ENCODE results near the gene FALEC. TPM values are rescaled to one million over a fixed set of nuclear protein-coding genes. Genes with fewer than 3 reads are reported as not detected.

The FALEC gene
- total and polyA plus RNA-seq, 9 of the 15 experiments (the other 6 are each of a cell fraction or from before 2014, with no cell fraction given) = 0.15 to 1.8 (median 0.53) TPM; not detected in 5

GRCh38 chr1:150572918-150573647 lies 57.5 kb downstream of the FALEC start (continued):
- TF ChIP-seq BRF1 (IDR thresholded peaks at IDR 0.05; ENCODE audit: borderline replicate concordance, extremely low read depth, insufficient read length) = no peak
- no peak for TF ChIP-seq ZBTB11 (CRISPR knock-in tag; IDR thresholded peaks at IDR 0.05)
- peak; percentile 19 for TF ChIP-seq TAF1 (IDR thresholded peaks at IDR 0.05; ENCODE audit: control insufficient read depth, extremely low read depth, insufficient read depth, low read length, severe bottlenecking)
- no peak for TF ChIP-seq RBM15 (IDR thresholded peaks at IDR 0.05; ENCODE audit: insufficient read depth, low read length)
- TF ChIP-seq ZNF263 (CRISPR knock-in tag; IDR thresholded peaks at IDR 0.05; ENCODE audit: borderline replicate concordance) = no peak
- TF ChIP-seq XRCC4 (IDR thresholded peaks at IDR 0.05; ENCODE audit: extremely low read depth, insufficient read depth, insufficient read length) = no peak
- TF ChIP-seq ERF (CRISPR knock-in tag; IDR thresholded peaks at IDR 0.05) = peak; percentile 61
- TF ChIP-seq KDM5B (IDR thresholded peaks at IDR 0.05; ENCODE audit: insufficient replicate concordance, low read depth, low read length) = peak; percentile 31
- TF ChIP-seq MYBL2 (IDR thresholded peaks at IDR 0.05; ENCODE audit: low read depth) = no peak
- no peak for TF ChIP-seq MYBL2 (CRISPR knock-in tag; IDR thresholded peaks at IDR 0.05; ENCODE audit: borderline replicate concordance)
- TF ChIP-seq EHMT2 (IDR thresholded peaks at IDR 0.05) = no peak
- TF ChIP-seq RBM39 (optimal IDR thresholded peaks at IDR 0.05; ENCODE audit: low read depth, low read length) = no peak
- TF ChIP-seq ZBTB1 (CRISPR knock-in tag; IDR thresholded peaks at IDR 0.05; ENCODE audit: borderline replicate concordance, low read depth) = no peak
- no peak for TF ChIP-seq MTA1 (IDR thresholded peaks at IDR 0.05; ENCODE audit: borderline replicate concordance)
- no peak for TF ChIP-seq PHF21A (IDR thresholded peaks at IDR 0.05; ENCODE audit: borderline replicate concordance, low read depth)
- no peak for TF ChIP-seq RBFOX2 (IDR thresholded peaks at IDR 0.05; ENCODE audit: low read depth, low read length)
- TF ChIP-seq PHTF2 (CRISPR knock-in tag; IDR thresholded peaks at IDR 0.05) = no peak
- TF ChIP-seq RFX5 (IDR thresholded peaks at IDR 0.05; ENCODE audit: low read depth, low read length) = no peak
- TF ChIP-seq PHF8 (IDR thresholded peaks at IDR 0.05; ENCODE audit: borderline replicate concordance, low read length) = no peak
- peak; percentile 43; the same call in 1 of the 2 replicates for TF ChIP-seq MYNN (IDR thresholded peaks at IDR 0.05)
- TF ChIP-seq MYNN (CRISPR knock-in tag; IDR thresholded peaks at IDR 0.05) = no peak
- TF ChIP-seq RBM14 (IDR thresholded peaks at IDR 0.05; ENCODE audit: borderline replicate concordance, insufficient read depth, low read depth, low read length) = no peak
- peak; percentile 32; the same call in 1 of the 2 replicates for TF ChIP-seq ZSCAN32 (CRISPR knock-in tag; IDR thresholded peaks at IDR 0.05)
- no peak for TF ChIP-seq LARP7 (IDR thresholded peaks at IDR 0.05)
- TF ChIP-seq ZNF444 (CRISPR knock-in tag; IDR thresholded peaks at IDR 0.05) = no peak
- no peak for TF ChIP-seq FOXJ2 (tag; IDR thresholded peaks at IDR 0.05)

All from K562 (cell line).